DOHH2 (cell line): ENCODE measurements around the gene SYNGR4.

Source experiments
- H3F3A ChIP-seq: fragments of 200-600 bp; sonication (generic), shearing (Covaris generic); 2 replicates; pipeline ENCODE4 v1.6.0; 2016; ENCODE audit warnings: antibody characterized with exemption, mild to moderate bottlenecking; ENCODE audit not compliant: control insufficient read depth, insufficient read depth
- H3K27ac ChIP-seq: fragments of 200-600 bp; sonication (generic); 2 replicates; pipeline ENCODE4 v1.5.1; 2014; ENCODE audit warnings: low read depth, mild to moderate bottlenecking, low read length, moderate library complexity
- H3K27me3 ChIP-seq: fragments of 200-600 bp; sonication (generic); 2 replicates; pipeline ENCODE4 v1.6.1; 2014; ENCODE audit warnings: mild to moderate bottlenecking, low read length, mixed read lengths; ENCODE audit not compliant: control insufficient read depth
- H3K36me3 ChIP-seq: fragments of 200-600 bp; sonication (generic); 2 replicates; pipeline ENCODE4 v1.6.1; 2014; ENCODE audit warnings: mild to moderate bottlenecking, low read length, moderate library complexity, mixed read lengths; ENCODE audit not compliant: control insufficient read depth
- H3K4me1 ChIP-seq: fragments of 200-600 bp; sonication (generic); 2 replicates; pipeline ENCODE4 v1.6.1; 2014; ENCODE audit warnings: mild to moderate bottlenecking, low read length, mixed read lengths; ENCODE audit not compliant: control insufficient read depth
- H3K4me2 ChIP-seq: fragments of 200-600 bp; sonication (generic); 2 replicates; pipeline ENCODE4 v1.6.0; 2014; ENCODE audit warnings: mild to moderate bottlenecking, low read length, moderate library complexity
- H3K4me3 ChIP-seq: fragments of 200-600 bp; sonication (generic); 2 replicates; pipeline ENCODE4 v1.5.1; 2014; ENCODE audit warnings: mild to moderate bottlenecking, low read length, mixed read lengths
- H3K79me2 ChIP-seq: fragments of 200-600 bp; sonication (generic); 2 replicates; pipeline ENCODE4 v1.6.1; 2014; ENCODE audit warnings: mild to moderate bottlenecking, low read length, mixed read lengths; ENCODE audit not compliant: control insufficient read depth
- H3K9me2 ChIP-seq: fragments of 200-600 bp; sonication (generic); replicated peaks from 2 replicates; pipeline ENCODE4 v1.6.1; 2014; ENCODE audit warnings: mild to moderate bottlenecking, low read length, mixed read lengths; ENCODE audit not compliant: control insufficient read depth
- H3K9me3 ChIP-seq: fragments of 200-600 bp; sonication (generic); 2 replicates; pipeline ENCODE4 v1.6.1; 2014; ENCODE audit warnings: antibody characterized with exemption, low read length, mixed read lengths; ENCODE audit not compliant: control insufficient read depth, insufficient read depth
- H4K20me1 ChIP-seq: fragments of 200-600 bp; sonication (generic); 2 replicates; pipeline ENCODE4 v1.6.0; 2014; ENCODE audit warnings: low read depth, mild to moderate bottlenecking, antibody characterized with exemption, low read length, moderate library complexity; ENCODE audit not compliant: control insufficient read depth, insufficient read depth
- EZH2phosphoT487 ChIP-seq: fragments of 200-600 bp; sonication (generic); IDR thresholded peaks from 2 replicates; pipeline ENCODE4 v1.6.1; 2017; ENCODE audit warnings: borderline replicate concordance, mild to moderate bottlenecking, antibody characterized with exemption, low read length, moderate library complexity, mixed read lengths
- TF ChIP-seq, protein P1 (sequence below): fragments of 200-600 bp; sonication (generic); IDR thresholded peaks from one replicate; pipeline ENCODE4 v1.5.1; 2014; ENCODE audit warnings: antibody characterized with exemption, mild to moderate bottlenecking, low read depth, low read length; ENCODE audit not compliant: poor library complexity, severe bottlenecking

The SYNGR4 gene

DNA sequence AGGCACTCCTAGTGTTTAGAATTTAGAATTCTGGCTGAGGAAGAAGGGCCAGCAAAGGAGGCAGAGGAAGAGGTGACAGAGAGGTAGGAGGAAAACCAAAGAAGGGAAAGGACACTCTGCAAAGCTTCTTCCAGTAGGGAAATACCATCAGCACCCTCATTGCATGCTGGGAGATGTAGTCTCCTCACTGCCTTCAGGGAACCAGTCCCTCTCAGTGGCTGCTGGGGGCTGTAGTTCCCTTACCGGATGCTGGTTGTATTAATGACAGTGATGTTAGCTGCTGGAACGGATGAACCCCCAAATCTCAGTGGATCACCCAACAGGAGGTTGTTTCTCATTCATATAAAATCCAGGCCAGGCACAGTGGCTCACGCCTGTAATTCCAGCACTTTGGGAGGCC is 39.4 kb downstream of the SYNGR4 start:
- Histone ChIP-seq H3K79me2 (no peaks in the 10 kb centered on the region), H3K9me2 (no peaks in the 10 kb centered on the region), H3K36me3 (no peaks in the 10 kb centered on the region), H3K9me3 (no peaks in the 10 kb centered on the region), H3K4me2 (peak overlapping the region; percentile 41), H3K27ac (no peak overlapping the region), H3K27me3 (peaks cover 5% of the 10 kb centered on the region), H3K4me1 (peaks cover 20% of the 10 kb centered on the region), H3F3A (0 out of 2 replicates have a peak, but pooled peaks cover 4% of the 10 kb centered on the region), H4K20me1 (no peaks in the 10 kb centered on the region), H3K4me3 (no peak overlapping the region)
- TF ChIP-seq EZH2phosphoT487: no peak
- TF ChIP-seq, protein P1, sequence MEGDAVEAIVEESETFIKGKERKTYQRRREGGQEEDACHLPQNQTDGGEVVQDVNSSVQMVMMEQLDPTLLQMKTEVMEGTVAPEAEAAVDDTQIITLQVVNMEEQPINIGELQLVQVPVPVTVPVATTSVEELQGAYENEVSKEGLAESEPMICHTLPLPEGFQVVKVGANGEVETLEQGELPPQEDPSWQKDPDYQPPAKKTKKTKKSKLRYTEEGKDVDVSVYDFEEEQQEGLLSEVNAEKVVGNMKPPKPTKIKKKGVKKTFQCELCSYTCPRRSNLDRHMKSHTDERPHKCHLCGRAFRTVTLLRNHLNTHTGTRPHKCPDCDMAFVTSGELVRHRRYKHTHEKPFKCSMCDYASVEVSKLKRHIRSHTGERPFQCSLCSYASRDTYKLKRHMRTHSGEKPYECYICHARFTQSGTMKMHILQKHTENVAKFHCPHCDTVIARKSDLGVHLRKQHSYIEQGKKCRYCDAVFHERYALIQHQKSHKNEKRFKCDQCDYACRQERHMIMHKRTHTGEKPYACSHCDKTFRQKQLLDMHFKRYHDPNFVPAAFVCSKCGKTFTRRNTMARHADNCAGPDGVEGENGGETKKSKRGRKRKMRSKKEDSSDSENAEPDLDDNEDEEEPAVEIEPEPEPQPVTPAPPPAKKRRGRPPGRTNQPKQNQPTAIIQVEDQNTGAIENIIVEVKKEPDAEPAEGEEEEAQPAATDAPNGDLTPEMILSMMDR: no peak

DNA sequence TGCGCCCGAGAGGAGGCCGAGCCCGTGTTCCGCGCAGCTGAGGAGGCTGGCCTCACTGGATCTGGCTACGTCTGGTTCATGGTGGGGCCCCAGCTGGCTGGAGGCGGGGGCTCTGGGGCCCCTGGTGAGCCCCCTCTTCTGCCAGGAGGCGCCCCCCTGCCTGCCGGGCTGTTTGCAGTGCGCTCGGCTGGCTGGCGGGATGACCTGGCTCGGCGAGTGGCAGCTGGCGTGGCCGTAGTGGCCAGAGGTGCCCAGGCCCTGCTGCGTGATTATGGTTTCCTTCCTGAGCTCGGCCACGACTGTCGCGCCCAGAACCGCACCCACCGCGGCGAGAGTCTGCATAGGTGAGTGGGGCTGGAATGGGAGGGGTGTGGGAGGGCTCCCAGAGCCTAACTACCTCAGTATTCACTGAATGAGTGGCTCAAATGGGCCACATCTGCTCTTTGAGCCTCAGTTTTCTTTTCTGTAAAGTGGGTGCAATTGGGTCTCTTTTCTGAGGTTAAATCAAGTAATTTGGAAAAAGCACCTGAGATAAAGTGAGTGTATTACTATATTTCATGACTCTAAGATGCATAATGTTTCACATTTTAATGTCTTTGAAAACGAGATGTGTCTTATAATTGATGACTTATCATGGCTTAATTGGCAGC is 41.0 kb downstream of the SYNGR4 start:
- no peaks in the 10 kb centered on the region for H4K20me1 ChIP-seq
- H3K4me1 ChIP-seq: peaks cover 10% of the 10 kb centered on the region
- H3K9me2 ChIP-seq: no peaks in the 10 kb centered on the region
- H3K36me3 ChIP-seq: no peaks in the 10 kb centered on the region
- H3F3A ChIP-seq: no peaks in the 10 kb centered on the region
- H3K4me2 ChIP-seq: no peak overlapping the region
- no peak overlapping the region for H3K27ac ChIP-seq
- peaks cover 5% of the 10 kb centered on the region for H3K27me3 ChIP-seq
- TF ChIP-seq EZH2phosphoT487: no peak
- TF ChIP-seq, protein P1: no peak
- no peaks in the 10 kb centered on the region for H3K9me3 ChIP-seq
- H3K4me3 ChIP-seq: no peak overlapping the region
- H3K79me2 ChIP-seq: no peaks in the 10 kb centered on the region

DNA sequence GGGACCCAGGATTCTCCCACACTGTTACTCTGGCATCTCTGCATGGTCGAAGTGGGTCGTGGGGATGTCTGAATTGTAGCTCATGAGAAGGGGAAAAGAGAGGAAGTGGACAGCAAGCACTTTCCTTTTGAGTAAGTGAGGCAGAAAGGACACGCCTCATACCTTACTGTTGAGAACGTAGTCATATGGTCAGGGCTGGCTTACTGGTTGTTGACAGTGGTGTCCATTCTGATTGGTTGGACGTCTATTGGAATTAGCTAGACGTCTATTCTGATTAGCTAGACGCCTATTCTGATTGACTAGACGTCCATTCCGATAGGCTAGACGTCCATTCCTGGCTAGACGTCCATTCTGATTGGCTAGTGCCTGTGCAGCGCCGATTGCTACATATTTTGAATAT is 41.7 kb downstream of the SYNGR4 start:
- Histone ChIP-seq H3K4me1 (peaks cover 6% of the 10 kb centered on the region), H3K9me3 (no peaks in the 10 kb centered on the region), H3K4me3 (no peak overlapping the region), H3K4me2 (no peak overlapping the region), H3K9me2 (no peaks in the 10 kb centered on the region), H4K20me1 (no peaks in the 10 kb centered on the region), H3K36me3 (no peaks in the 10 kb centered on the region), H3F3A (no peaks in the 10 kb centered on the region), H3K27ac (no peak overlapping the region), H3K27me3 (peaks cover 5% of the 10 kb centered on the region), H3K79me2 (no peaks in the 10 kb centered on the region)
- TF ChIP-seq EZH2phosphoT487: no peak
- TF ChIP-seq, protein P1: no peak
